ENCODE measurements around the gene SNX3.

The SNX3 gene

DNA sequence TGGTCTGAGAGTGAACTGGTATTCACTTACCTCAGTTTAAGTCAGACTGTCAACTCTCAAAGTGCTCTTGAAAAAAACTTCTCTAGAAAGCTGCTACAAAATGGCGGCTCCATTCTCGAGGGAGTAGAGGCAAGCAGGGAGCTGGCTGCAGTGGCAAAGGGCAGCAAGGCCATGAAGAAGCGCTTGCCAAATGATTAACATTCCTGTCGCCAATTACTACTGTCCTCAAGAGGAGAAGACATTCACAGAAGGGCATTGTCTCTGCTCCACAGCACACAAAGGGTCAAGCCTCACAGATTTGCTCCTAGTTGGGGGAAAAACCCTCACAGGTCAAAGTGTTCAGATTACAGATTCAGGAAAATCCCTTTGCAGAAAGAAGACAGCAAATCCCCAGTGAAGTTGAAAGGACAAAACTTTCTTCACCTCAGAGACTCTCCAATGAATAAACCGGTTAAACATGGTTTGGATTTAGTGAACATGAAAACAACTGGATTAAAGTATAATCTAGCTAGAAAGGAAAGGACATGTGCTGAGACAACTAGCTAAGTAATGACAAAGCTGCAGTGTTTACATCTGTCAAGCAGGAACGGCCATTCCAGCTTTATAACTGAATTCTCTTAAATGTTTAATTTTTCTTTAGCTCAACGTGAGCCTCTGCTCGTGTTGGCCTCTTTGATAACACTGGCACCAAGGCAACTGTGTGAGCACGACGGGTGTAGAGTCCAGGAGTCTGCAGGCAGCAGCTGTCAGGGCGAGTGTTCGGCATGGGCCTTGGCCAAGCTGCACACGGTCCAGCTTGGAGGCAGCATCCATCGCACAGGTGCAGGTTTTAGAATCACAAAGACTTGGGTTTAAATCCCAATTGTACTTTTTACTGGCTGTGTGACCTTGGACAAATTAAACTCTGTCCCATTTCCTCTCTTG, 57.4 kb downstream of the SNX3 start:
- no peak for DNase-seq (ENCODE audit: low read depth in 2 of 2)

DNA sequence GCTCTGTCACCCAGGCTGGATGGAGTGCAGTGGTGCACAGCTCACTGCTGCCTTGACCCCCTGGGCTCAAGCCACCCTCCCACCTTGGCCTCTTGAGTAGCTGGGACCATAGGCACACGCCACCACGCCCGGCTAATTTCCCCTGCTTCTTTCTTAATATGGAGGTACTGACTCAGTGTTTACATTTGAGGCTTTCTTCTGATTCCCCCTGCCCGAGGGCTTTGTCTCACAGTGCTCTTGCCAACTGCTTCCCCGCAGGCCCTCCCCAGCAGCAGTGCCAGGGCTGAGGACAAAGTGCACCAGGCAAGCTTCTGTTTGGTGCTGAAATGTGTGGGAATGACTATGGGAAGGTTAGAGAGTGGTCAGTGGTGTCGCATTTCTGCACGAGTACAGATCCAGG, 60.2 kb downstream of the SNX3 start:
- DNase-seq (ENCODE audit: low read depth in 2 of 2): no peak

DNA sequence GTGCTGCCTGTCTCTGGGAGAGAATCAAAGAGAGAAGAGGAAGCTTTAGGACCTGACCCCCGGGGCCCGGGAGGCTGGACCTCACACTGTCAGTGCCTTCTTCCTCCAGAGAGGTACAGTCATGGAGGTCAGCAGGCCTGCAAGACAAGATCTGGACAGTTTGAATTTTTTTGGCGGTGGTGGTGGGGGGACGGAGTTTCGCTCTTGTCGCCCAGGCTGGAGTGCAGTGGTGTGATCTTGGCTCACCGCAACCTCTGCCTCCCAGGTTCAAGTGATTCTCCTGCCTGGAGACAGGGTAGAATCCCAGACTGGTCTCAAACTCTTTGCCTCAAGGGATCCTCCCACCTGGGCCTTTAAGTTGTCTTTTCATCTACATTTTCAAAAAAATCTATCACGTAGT, 60.7 kb downstream of the SNX3 start:
- no peak for DNase-seq (ENCODE audit: low read depth in 2 of 2)

DNA sequence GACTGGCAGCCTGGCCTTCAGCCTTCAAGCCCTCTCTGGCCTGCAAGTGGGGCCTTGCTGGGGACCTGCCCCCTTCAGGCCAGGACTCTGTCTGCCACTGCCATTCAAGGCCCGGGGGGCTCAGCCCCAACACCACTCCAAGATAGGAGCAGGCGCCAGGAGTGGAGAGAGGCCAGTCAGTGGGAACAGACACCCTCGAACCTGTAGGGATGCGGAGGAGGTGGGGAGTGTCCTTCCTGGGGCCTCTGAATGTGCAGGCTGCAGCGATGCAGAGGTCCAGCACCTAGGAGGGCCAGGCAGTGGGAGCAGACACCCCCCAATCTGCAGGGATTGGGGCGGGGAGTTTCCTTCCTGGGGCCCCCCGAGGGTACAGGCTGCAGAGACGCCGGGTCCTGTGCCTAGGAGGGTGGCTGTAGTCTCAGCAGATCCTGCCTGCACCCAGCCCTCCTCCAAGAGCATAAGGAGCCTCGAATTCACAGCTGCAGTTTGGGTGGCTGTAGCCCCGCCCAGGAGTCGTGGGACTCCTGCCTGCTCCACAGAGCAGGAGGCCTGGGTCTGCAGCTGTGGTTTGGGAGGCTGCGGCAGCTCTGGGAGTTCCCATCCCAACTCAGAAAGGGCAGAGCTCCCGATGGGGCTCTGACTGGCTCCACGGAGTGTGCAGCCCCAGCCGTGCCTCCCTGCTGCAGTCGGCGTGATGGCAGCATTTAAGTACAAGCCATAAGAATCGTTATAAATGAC, 61.9 kb downstream of the SNX3 start:
- DNase-seq (ENCODE audit: low read depth in 2 of 2): no peak

DNA sequence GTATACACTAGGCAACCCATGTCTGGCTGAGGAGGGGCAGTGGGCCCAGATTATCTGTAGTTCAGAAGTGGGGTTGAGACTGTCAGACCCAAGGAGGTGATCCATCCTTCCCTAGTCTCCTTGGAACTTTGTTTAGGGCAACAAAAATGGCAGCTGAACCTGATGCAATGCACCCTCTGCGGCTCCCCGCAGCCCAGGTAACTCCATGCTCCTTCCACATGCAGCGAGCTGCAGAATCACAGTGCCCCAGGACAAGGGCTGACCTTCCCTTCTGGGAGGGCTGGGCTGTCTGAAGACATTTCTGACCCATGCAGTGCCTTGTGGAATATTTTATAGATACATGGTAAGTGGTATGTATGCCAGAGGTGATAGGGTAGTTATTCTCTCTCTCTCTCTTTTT, 65.6 kb downstream of the SNX3 start:
- no peak for DNase-seq (ENCODE audit: low read depth in 2 of 2)

DNA sequence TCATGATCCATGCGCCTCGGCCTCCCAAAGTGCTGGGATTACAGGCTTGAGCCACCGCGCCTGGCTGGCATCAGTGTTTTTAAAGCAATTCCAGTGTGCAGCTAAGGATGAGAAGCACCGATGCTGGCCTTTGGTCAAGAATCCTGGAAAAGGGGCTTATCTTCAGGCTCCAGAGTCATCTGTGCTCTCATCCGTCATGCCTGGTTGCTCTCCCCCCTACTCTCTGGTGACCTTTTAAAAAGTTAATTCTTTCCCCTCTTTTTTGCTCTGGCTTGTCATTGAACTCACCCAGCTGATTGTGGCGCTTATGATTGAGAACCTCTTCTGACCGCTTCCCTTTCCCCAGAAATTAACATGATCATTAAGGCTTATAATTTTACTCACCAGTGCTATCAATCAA, 66.3 kb downstream of the SNX3 start:
- DNase-seq (ENCODE audit: low read depth in 2 of 2): no peak

DNA sequence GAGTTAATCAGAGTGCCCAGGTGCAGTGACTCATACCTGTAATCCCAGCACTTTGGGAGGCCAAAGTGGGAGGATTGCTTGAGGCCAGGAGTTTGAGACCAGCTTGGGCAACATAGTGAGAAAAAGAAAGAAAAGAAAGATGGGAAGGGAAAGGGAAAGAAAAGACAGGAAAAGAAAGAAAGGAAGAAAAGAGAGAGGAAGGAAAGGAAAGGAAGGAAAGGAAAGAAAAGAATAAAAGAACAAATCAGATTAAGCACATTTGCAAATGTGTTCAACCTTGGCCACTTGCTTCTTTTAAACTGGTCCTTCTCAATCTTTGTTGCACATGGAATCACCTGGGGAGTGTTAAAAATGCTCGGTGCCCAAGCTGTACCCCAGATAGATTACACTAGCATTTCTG, 67.0 kb downstream of the SNX3 start:
- no peak for DNase-seq (ENCODE audit: low read depth in 2 of 2)

DNA sequence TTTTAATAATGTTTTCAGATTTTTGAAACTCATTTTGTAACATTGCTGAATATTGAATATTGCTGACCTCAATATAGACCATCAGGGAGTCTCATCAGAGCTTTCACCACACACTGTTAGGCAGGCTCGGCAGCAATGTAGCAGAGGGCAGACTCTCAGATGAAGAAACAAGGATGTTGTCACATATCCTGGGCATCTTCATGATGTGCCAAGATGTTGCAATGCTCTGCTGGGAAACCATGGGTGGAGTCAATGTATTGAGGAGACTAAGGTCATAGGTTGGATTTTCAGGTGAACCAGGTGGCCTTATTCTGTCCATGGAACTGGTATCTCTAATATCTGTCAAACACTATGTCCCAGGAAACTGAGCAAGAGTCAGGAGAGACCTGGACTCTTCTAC, 67.7 kb downstream of the SNX3 start:
- no peak for DNase-seq (ENCODE audit: low read depth in 2 of 2)

DNA sequence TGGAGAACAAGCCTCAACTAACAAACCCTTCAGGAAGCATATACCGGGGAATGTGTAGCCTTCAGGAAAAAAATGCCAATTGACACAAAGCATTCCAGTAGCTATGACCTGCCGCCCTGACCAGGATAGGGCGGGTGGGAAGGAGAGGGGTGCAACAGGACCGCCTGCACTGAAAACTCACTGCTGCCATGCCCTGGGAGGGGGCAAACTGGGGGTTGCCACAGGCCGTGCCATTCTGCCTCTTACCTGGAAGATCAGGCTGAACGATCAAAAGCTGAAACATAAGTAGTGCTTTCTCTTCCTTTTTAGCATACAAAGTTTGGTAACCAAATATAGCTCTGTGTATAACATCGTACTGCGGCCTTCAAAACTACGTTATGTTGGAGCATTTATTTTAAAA, 73.3 kb downstream of the SNX3 start:
- DNase-seq (ENCODE audit: low read depth in 2 of 2): no peak

DNA sequence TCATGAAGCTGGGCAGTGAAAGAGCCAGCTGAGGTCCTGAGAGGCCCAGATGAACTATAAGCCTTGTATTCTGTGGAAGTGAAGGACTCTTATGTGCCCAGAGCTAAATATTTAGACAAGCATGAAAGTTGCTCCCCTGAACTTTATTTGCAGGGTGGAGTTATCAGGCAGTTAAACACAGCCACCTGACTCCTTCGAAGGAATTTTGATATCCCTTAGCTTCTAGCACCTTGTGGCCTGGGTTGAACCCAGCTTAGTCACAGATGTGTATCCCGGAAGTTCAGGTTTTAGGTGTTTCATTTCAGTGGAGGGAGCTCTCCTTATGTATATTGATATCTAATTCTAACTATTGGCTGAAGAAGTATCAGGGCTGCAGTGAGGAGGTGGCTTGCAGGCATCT, 74.6 kb downstream of the SNX3 start:
- DNase-seq (ENCODE audit: low read depth in 2 of 2): no peak

DNA sequence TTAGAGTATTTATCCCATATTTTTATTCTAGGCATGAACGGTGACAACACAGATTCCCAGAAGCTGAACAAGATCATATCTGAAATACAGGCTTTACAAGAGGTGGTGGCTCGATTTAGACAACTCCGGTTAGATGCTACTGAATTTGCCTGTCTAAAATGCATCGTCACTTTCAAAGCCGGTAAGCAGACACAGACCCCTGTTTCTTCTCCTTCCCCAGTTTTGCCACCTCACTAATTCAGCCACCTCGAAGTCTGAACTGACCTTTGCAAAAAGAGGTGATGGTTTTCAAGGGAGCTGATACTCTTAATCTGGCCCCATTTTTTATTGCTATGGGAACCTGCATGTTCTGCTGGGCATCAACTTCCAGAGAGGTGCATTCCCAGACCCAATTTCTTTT, 80.1 kb downstream of the SNX3 start:
- no peak for DNase-seq (ENCODE audit: low read depth in 2 of 2)

DNA sequence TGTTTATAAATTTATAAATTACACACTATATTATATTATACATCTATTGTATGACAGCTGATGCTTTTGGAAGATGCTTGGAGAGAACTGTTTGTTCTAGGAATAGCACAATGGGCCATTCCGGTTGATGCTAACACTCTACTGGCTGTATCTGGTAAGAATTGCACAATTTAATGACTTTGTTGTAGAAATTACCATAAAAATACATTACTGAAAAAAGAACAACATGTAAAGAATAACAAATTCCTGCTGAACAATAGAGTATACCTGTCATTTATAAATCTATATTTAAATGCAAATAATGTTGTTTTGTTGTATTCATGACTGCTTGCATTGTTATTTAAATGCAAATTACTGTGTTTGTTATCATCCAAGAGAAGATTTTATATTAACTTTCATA, 80.6 kb downstream of the SNX3 start:
- DNase-seq (ENCODE audit: low read depth in 2 of 2): no peak

DNA sequence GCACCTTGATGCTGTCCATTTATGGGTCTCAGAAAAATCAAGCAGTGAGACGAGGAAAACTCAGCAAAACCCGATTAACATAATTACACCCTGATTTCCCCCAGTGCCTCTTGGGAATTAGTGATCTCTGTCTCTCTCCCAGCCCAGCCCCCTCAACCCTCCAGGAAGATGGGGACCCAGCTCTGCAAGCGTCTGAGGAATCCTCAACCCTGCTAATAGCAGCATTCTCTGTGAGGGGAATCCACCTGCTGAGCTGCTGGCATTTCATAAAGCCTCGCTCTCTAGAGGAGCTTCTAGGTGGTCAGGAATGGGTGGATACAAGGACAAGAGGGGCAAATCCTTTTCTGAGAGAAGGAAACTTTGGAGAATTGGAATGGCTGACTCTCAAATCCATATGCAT, 81.1 kb downstream of the SNX3 start:
- DNase-seq (ENCODE audit: low read depth in 2 of 2): no peak

DNA sequence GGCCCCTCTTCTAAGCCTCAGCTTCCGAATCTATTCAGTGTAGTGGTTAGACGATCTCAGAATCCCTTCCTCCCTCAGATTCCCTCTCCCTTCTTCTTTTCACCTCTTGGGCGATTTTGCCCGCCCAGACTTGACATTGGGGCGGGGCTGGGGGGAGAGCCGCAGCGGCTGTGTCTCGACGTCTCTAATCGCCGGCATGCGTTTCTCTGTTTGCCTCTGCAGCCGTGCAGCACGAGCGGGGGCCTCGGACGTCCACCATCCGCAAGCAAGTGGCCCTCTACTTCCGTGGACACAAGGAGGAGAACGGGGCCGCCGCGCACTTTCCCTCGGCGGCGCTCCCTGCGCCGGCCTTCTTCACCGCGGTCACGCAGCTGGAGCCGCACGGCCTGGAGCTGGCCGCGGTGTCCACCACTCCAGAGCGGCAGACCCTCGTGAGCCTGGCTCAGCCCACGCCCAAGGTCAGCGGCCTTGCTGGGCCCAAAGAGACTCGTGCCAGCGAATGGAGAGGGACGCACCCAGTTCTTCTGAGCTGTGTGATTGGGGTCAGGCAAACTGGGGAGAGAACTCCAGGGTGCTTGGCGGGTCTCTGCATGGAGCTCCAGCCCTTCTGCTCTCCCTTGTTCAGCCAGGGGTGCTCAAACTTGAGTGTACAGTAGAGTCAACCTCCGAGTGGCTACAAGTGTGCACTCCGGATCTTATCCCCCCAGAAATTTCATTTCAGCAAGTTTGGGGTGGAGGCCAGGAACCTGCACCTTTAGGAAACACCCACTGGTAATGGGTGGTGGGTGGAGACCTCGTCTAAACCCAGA, 84.4 kb downstream of the SNX3 start:
- no peak for DNase-seq (ENCODE audit: low read depth in 2 of 2)

DNA sequence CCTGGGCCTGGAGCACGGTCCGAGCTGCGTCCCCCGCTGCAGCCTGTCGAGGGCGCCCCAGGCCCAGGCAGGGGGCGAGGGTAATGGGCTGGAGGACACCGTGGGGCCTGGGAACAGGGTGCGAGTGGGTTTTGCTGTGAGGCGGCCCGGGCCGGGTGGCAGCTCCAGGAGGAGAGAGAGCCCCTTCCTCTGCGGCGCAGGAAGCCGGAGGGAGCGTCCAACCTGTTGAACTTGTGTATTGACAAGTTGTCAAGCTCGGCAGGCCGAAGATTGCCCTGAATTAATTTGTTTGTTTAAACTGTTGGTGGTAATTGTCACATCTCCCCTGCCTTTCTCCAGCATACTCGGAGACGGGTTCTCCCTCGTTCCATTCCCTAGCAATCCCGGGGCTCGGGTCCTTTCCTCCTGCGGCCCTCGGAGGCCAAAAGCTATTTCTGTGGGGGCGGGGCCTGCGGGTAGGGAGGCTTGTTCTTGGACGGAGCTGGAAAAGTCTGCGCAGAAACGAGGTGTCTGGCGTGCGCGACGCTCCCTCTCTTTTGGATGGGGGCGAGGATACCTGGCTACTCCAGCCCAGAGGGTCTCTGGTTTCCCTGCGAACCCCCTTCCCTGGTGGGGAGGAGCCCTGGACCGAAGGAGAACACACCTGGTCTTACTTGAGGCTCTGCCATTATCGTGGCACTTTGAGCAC, 85.1 kb downstream of the SNX3 start:
- no peak for DNase-seq (ENCODE audit: low read depth in 2 of 2)

DNA sequence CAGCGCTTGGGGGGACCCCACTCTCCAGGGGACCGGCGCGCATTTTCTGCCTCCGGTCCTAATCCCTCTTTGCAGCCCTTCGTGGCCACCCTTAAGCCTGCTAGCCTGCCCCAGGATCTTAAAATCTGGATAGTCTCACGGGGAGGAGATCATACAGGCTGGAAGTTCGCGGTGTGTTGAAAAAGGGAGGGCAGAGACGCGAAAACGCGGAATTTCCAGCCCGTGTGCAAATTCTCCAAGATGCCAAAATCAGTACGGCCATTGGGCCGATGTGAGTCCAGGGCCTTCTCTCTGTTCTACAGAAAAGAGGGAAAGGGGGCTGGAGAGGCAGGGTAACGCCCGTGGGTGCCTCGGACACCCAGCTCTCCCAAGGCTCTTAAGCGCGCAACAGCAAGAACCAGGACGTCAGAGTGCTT, 85.7 kb downstream of the SNX3 start:
- no peak for DNase-seq (ENCODE audit: low read depth in 2 of 2)

DNA sequence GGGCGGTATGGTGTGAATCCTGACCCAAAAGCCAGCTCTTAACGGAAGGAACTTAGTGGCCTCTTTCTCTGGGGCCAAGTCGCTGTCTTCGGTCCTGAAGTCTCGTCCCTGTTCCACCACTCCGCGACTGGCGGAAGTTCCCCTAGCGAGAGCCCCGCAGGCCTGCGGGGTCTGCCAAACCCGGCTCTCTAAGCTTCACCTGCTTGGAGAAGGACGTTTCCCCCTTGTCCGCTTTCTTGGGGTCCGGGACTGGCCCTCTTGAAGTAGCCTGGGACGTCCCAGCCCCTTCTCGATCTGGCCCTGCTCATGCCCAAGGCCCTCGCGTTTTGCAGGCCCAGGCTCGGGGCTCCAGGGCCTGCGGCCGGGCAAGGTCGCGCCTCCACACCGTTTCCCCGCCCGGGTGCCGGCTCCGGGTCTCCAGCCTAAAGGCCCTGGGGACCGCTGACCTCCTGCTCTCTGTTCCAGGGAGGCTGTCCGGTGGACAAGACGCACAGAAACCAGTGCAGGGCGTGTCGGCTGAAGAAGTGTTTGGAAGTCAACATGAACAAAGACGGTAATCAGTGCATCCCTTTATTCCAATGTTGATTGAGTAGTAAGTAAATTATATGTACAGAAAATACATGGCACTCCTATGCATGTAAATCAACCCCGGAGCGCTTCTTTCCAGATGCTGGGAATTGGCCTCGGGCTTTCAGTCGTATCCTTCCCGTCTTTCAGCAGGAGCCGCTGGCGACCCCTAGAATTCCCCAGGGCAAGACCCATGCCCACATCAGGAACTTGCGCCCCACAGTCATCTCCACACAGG, 86.3 kb downstream of the SNX3 start:
- DNase-seq (ENCODE audit: low read depth in 2 of 2): no peak

DNA sequence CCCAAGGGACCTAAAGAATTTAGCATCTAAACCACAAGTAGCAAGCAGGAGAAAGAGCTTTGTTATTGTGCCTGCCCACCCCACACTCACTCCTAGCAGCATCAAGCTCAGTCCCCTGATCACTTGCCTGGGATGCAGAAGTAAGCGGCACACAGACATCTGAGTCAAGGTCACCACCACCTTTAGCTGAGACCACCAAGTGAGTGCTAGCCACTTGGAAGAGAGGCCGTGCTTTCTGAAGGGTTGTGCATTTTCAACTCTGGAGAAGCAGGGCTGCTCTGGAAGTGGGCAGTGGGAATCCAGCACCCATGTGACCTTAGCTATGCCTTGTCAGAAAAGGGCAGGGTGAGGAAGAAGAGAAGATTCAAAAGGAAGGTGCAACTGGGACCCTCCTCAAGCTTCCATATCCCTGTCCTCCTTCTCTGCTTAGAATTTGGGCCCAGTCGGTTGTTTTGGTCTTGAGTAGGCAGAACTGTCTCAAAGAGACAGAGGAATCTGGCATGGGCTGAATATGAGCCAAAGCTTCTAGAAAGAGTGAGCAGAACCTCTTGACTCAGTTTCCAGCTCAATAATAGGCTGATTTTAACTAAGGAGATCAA, 88.8 kb downstream of the SNX3 start:
- no peak for DNase-seq (ENCODE audit: low read depth in 2 of 2)

DNA sequence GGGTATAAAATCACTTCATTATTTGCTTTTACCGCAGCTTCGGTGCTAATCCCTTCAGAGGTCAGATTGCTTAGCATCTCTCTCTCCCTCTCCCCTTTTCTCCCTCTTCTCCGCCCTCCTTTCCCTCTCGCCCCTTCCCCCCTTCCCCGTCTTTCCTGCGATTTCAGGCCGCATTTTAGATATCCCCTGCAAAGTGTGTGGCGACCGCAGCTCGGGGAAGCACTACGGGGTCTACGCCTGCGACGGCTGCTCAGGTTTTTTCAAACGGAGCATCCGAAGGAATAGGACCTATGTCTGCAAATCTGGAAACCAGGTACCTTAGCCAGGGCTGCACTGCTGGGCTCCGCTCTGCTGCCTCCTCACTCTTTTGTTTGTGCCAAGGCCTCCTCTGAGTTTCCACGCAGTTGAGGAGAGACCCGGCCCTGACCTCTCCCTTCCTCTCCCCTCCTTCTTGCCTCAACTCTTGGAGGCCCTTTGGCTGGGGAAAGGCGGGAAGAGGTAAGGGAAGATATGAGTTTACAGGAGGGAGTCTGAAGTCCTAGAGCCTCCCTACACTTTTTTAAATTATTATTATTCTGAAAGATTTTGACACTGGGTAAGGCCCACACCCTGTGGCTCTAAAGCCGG, 89.4 kb downstream of the SNX3 start:
- no peak for DNase-seq (ENCODE audit: low read depth in 2 of 2)

All from stimulated activated CD8-positive, alpha-beta memory T cell treated with anti-CD3 and anti-CD28 coated beads, Interleukin-15, amount 100 ng/mL, for 48 hours (primary cell).